HCT116 (cell line): ENCODE results near the gene IGFBP2. TPM values are rescaled to one million over a fixed set of nuclear protein-coding genes. Genes with fewer than 3 reads are reported as not detected.

Experiments used
- ATAC-seq: fragments of 200-7000 bp; cut with Tn5 transposase; 2 replicates; pipeline ENCODE4 v1.9.1; 2020; ENCODE audit warnings: mild to moderate bottlenecking, moderate library complexity
- BruUV-seq: library from RNA; stranded (reverse); fragments of 400-500 nt; replicated peaks from 2 replicates; lab custom pipeline; 2021; lab: Mats Ljungman, UMichigan
- CTCF ChIA-PET: fragments of 300-600 bp; sonication (Branson Sonifier 250); formaldehyde crosslinking; loops from one replicate; lab custom pipeline; 2021; ENCODE audit warnings: antibody characterized with exemption; lab: Charles Lee
- POLR2A ChIA-PET: fragments of 300-600, 350-600 bp; sonication (Branson Sonifier 250); formaldehyde crosslinking; loops from one replicate; lab custom pipeline; 2021; ENCODE audit warnings: antibody characterized with exemption; lab: Charles Lee
- RAD21 ChIA-PET, 2 experiments: fragments of 300-600 bp; sonication (Branson Sonifier 250); formaldehyde crosslinking; loops; one replicate each; lab custom pipeline; 2023; ENCODE audit warnings: low total read pairs in 2 of 2; ENCODE audit not compliant: uncharacterized antibody in 2 of 2, unreplicated experiment in 2 of 2, low non-redundant PET in 1 of 2; lab: Charles Lee
- DNase-seq: peaks from one replicate; pipeline ENCODE4 v3.0.0-alpha.2; 2010; ENCODE audit warnings: low read depth, low spot score
- H2AFZ ChIP-seq: fragments of 200-600 bp; shearing (Covaris generic), sonication (generic); 2 replicates; pipeline ENCODE4 v1.6.1; 2017; ENCODE audit warnings: low read depth, mixed run types, mixed read lengths, antibody characterized with exemption, low read length; ENCODE audit not compliant: poor library complexity, severe bottlenecking
- H3K27ac ChIP-seq: 2 replicates; pipeline ENCODE4 v1.5.1; 2012; ENCODE audit warnings: low read depth, low read length
- H3K27me3 ChIP-seq: fragments of 200-600 bp; sonication (generic); 2 replicates; pipeline ENCODE4 v1.6.1; 2016; ENCODE audit warnings: mixed run types, low read length, mixed read lengths; ENCODE audit not compliant: insufficient read depth
- H3K36me3 ChIP-seq, 2 experiments: fragments of 200-500 bp in 1 of 2; fragments of 200-600 bp in 1 of 2; sonication (Bioruptor generic) in 1 of 2; sonication (generic) in 1 of 2; 2 replicates each; pipeline versions ENCODE4 v1.5.1 to v1.6.1; 2014 to 2016; ENCODE audit warnings: low read length in 2 of 2, inconsistent platforms in 1 of 2, mixed read lengths in 1 of 2, mixed run types in 1 of 2; ENCODE audit not compliant: insufficient read depth in 2 of 2, control insufficient read depth in 1 of 2
- H3K4me1 ChIP-seq, 2 experiments: fragments of 200-600 bp in 1 of 2; sonication (generic) in 1 of 2; 2 replicates each; pipeline versions ENCODE4 v1.5.1 to v1.6.1; 2012 to 2017; ENCODE audit warnings: low read length in 2 of 2, inconsistent platforms in 1 of 2, mild to moderate bottlenecking in 1 of 2, mixed read lengths in 1 of 2, mixed run types in 1 of 2, moderate library complexity in 1 of 2; ENCODE audit not compliant: insufficient read depth in 2 of 2, control insufficient read depth in 1 of 2
- H3K4me2 ChIP-seq: fragments of 200-600 bp; sonication (generic); 2 replicates; pipeline ENCODE4 v1.6.1; 2017; ENCODE audit warnings: mixed run types, low read length, mixed read lengths
- H3K4me3 ChIP-seq, 2 experiments: fragments of 200-600 bp in 1 of 2; sonication (generic) in 1 of 2; replicated peaks in 1 of 2; 2 replicates each; pipeline ENCODE4 v1.5.1; 2011 to 2016; ENCODE audit warnings: low read length in 2 of 2, control low read depth in 1 of 2, low read depth in 1 of 2, mild to moderate bottlenecking in 1 of 2, mixed read lengths in 1 of 2, mixed run types in 1 of 2
- H3K79me2 ChIP-seq: fragments of 200-600 bp; sonication (generic); 2 replicates; pipeline ENCODE4 v1.6.1; 2017; ENCODE audit warnings: mild to moderate bottlenecking, mixed run types, low read length, moderate library complexity, mixed read lengths; ENCODE audit not compliant: insufficient read depth
- H3K9ac ChIP-seq: fragments of 200-600 bp; sonication (generic); 2 replicates; pipeline ENCODE4 v1.6.1; 2016; ENCODE audit warnings: low read length, mixed read lengths
- H3K9me2 ChIP-seq: fragments of 200-600 bp; sonication (generic), shearing (Covaris generic); 2 replicates; pipeline ENCODE4 v1.6.1; 2017; ENCODE audit warnings: mixed run types, mild to moderate bottlenecking, moderate library complexity; ENCODE audit not compliant: insufficient read depth
- H3K9me3 ChIP-seq, 2 experiments: fragments of 200-500 bp in 1 of 2; fragments of 200-600 bp in 1 of 2; sonication (Bioruptor generic) in 1 of 2; sonication (generic) in 1 of 2; 2 replicates each; pipeline ENCODE4 v1.6.1; 2014 to 2017; ENCODE audit warnings: low read length in 2 of 2, mixed read lengths in 2 of 2, inconsistent platforms in 1 of 2, low read depth in 1 of 2, mild to moderate bottlenecking in 1 of 2, mixed run types in 1 of 2, moderate library complexity in 1 of 2; ENCODE audit not compliant: control insufficient read depth in 1 of 2, insufficient read depth in 1 of 2
- H4K20me1 ChIP-seq: fragments of 200-600 bp; sonication (generic), shearing (Covaris generic); 2 replicates; pipeline ENCODE4 v1.6.1; 2017; ENCODE audit warnings: mixed run types, mild to moderate bottlenecking, moderate library complexity; ENCODE audit not compliant: insufficient read depth
- ATF3 ChIP-seq: IDR thresholded peaks from 2 replicates; pipeline ENCODE4 v1.6.1; 2012
- CEBPB ChIP-seq: IDR thresholded peaks from 2 replicates; pipeline ENCODE4 v1.6.1; 2012; ENCODE audit warnings: low read depth
- CTCF ChIP-seq, 3 experiments: fragments of 200-600 bp in 1 of 3; sonication (generic) in 1 of 3; IDR thresholded peaks in 2 of 3; conservative IDR thresholded peaks in 1 of 3; 2 replicates each; pipeline ENCODE4 v1.5.1; 2012 to 2017; ENCODE audit warnings: low read depth in 2 of 3, low read length in 2 of 3, antibody characterized with exemption in 1 of 3, borderline replicate concordance in 1 of 3, control low read depth in 1 of 3, mild to moderate bottlenecking in 1 of 3, mixed read lengths in 1 of 3, mixed run types in 1 of 3, moderate library complexity in 1 of 3; ENCODE audit not compliant: insufficient read depth in 1 of 3
- EGR1 ChIP-seq: IDR thresholded peaks from 2 replicates; pipeline ENCODE4 v1.6.1; 2012; ENCODE audit warnings: low read depth
- ELF1 ChIP-seq: IDR thresholded peaks from 2 replicates; pipeline ENCODE4 v1.6.1; 2012; ENCODE audit warnings: low read depth, borderline replicate concordance
- EZH2 ChIP-seq: fragments of 200-600 bp; sonication (generic); IDR thresholded peaks from 2 replicates; pipeline ENCODE4 v1.6.1; 2017; ENCODE audit warnings: antibody characterized with exemption, mixed run types
- EZH2phosphoT487 ChIP-seq: fragments of 200-600 bp; IDR thresholded peaks from 2 replicates; pipeline ENCODE4 v1.6.1; 2018; ENCODE audit warnings: antibody characterized with exemption, borderline replicate concordance
- FOSL1 ChIP-seq: IDR thresholded peaks from 2 replicates; pipeline ENCODE4 v1.6.1; 2012; ENCODE audit warnings: low read depth
- MAX ChIP-seq: IDR thresholded peaks from 2 replicates; pipeline ENCODE4 v1.6.1; 2012
- POLR2A ChIP-seq: IDR thresholded peaks from 2 replicates; pipeline ENCODE4 v1.7.0; 2011; ENCODE audit warnings: borderline replicate concordance; ENCODE audit not compliant: insufficient read depth, insufficient read length; ENCODE audit errors: extremely low read depth
- POLR2AphosphoS5 ChIP-seq: IDR thresholded peaks from 2 replicates; pipeline ENCODE4 v1.6.1; 2011; ENCODE audit warnings: mild to moderate bottlenecking, low read depth, low read length, moderate library complexity
- RAD21 ChIP-seq: IDR thresholded peaks from 2 replicates; pipeline ENCODE4 v1.6.1; 2012; ENCODE audit warnings: low read depth, mild to moderate bottlenecking
- SIN3A ChIP-seq: IDR thresholded peaks from 2 replicates; pipeline ENCODE4 v1.6.1; 2012; ENCODE audit warnings: low read depth
- SP1 ChIP-seq: IDR thresholded peaks from 2 replicates; pipeline ENCODE4 v1.6.1; 2012; ENCODE audit warnings: low read depth
- SRF ChIP-seq: IDR thresholded peaks from 2 replicates; pipeline ENCODE4 v1.6.1; 2012; ENCODE audit warnings: low read depth
- TCF7L2 ChIP-seq: IDR thresholded peaks from 2 replicates; pipeline ENCODE4 v1.7.0; 2011; ENCODE audit warnings: borderline replicate concordance, inconsistent platforms; ENCODE audit not compliant: insufficient read depth, insufficient read length; ENCODE audit errors: extremely low read depth
- YY1 ChIP-seq: IDR thresholded peaks from 2 replicates; pipeline ENCODE4 v1.6.1; 2011; ENCODE audit warnings: low read length, low read depth, moderate library complexity, mild to moderate bottlenecking; ENCODE audit not compliant: insufficient replicate concordance; ENCODE audit errors: extremely low read depth
- ZFX ChIP-seq: fragments of 450-650 bp; IDR thresholded peaks from 2 replicates; pipeline ENCODE4 v1.6.1; 2017
- intact Hi-C: fragments of 100-400 bp; cut with micrococcal nuclease; formaldehyde crosslinking; loops from 2 replicates; pipeline ENCODE4 v1.10.0; 2022
- total RNA-seq: library from RNA; stranded (reverse); gene quantifications from one replicate; pipeline ENCODE4 v1.2.1, GENCODE V29; 2021; ENCODE audit not compliant: unreplicated experiment
- TF ChIP-seq, protein P1 (sequence below): IDR thresholded peaks from 2 replicates; pipeline ENCODE4 v1.6.1; 2012; ENCODE audit warnings: low read depth
- TF ChIP-seq, protein P2 (sequence below): IDR thresholded peaks from 2 replicates; pipeline ENCODE4 v1.6.1; 2011; ENCODE audit warnings: mild to moderate bottlenecking, low read length, moderate library complexity; ENCODE audit not compliant: insufficient replicate concordance; ENCODE audit errors: extremely low read depth

IGFBP2 gene
- total RNA-seq, 1 experiment from 2014 or later: 143 TPM

DNA sequence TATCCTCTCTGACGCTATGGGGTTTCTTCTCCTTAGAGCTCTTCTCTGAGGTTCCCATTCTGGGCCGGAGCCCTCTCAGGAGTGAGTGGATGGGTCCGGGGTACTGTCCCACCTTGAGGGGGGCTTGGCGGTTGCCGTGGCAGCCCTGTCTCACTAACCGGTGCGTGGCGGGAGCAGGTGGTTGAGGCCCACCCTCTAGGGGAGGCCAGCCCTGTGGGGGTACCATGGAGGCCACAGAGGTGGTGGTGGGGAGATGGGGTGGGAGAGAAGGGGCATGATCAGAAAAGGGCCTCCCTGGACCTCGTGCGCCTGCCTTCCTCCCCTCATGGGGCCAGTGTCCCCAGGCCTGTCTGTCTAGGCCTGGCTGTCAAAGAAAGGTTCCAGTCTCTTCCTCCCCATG, 39.8 kb downstream of the IGFBP2 start:
- TF ChIP-seq EZH2phosphoT487 (no peak), EGR1 (no peak), CTCF (IDR thresholded peaks at IDR 0.05 in 2 of 3, conservative IDR thresholded peaks at IDR 0.05 in 1 of 3; ENCODE audit: borderline replicate concordance in 1 of 3, insufficient read depth in 1 of 3, low read depth in 2 of 3, low read length in 2 of 3) (no peak), SRF (no peak), ZFX (no peak), EZH2 (no peak), CEBPB (no peak), SP1 (no peak), FOSL1 (no peak), ELF1 (no peak), YY1 (no peak), SIN3A (no peak), MAX (no peak), TCF7L2 (no peak), ATF3 (no peak), POLR2AphosphoS5 (no peak), RAD21 (no peak), POLR2A (no peak)
- TF ChIP-seq, protein P1, sequence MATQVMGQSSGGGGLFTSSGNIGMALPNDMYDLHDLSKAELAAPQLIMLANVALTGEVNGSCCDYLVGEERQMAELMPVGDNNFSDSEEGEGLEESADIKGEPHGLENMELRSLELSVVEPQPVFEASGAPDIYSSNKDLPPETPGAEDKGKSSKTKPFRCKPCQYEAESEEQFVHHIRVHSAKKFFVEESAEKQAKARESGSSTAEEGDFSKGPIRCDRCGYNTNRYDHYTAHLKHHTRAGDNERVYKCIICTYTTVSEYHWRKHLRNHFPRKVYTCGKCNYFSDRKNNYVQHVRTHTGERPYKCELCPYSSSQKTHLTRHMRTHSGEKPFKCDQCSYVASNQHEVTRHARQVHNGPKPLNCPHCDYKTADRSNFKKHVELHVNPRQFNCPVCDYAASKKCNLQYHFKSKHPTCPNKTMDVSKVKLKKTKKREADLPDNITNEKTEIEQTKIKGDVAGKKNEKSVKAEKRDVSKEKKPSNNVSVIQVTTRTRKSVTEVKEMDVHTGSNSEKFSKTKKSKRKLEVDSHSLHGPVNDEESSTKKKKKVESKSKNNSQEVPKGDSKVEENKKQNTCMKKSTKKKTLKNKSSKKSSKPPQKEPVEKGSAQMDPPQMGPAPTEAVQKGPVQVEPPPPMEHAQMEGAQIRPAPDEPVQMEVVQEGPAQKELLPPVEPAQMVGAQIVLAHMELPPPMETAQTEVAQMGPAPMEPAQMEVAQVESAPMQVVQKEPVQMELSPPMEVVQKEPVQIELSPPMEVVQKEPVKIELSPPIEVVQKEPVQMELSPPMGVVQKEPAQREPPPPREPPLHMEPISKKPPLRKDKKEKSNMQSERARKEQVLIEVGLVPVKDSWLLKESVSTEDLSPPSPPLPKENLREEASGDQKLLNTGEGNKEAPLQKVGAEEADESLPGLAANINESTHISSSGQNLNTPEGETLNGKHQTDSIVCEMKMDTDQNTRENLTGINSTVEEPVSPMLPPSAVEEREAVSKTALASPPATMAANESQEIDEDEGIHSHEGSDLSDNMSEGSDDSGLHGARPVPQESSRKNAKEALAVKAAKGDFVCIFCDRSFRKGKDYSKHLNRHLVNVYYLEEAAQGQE: no peak
- TF ChIP-seq, protein P2, sequence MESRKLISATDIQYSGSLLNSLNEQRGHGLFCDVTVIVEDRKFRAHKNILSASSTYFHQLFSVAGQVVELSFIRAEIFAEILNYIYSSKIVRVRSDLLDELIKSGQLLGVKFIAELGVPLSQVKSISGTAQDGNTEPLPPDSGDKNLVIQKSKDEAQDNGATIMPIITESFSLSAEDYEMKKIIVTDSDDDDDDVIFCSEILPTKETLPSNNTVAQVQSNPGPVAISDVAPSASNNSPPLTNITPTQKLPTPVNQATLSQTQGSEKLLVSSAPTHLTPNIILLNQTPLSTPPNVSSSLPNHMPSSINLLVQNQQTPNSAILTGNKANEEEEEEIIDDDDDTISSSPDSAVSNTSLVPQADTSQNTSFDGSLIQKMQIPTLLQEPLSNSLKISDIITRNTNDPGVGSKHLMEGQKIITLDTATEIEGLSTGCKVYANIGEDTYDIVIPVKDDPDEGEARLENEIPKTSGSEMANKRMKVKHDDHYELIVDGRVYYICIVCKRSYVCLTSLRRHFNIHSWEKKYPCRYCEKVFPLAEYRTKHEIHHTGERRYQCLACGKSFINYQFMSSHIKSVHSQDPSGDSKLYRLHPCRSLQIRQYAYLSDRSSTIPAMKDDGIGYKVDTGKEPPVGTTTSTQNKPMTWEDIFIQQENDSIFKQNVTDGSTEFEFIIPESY: no peak
- Histone ChIP-seq H3K9me3 (no peaks in the 10 kb centered on the region), H2AFZ (no peak overlapping the region), H3K4me3 (no peak overlapping the region), H3K9me2 (no peaks in the 10 kb centered on the region), H3K27me3 (no peaks in the 10 kb centered on the region), H3K4me1 (no peaks in the 10 kb centered on the region), H3K36me3 (no peaks in the 10 kb centered on the region), H3K27ac (no peak overlapping the region), H3K4me2 (no peak overlapping the region), H3K79me2 (no peaks in the 10 kb centered on the region), H3K9ac (no peak overlapping the region), H4K20me1 (no peaks in the 10 kb centered on the region)
- DNase-seq: no peak
- POLR2A ChIA-PET: no interaction called here
- CTCF ChIA-PET: no interaction called here
- no peak for ATAC-seq
- intact Hi-C loops: no loop called here
- BruUV-seq: no TSS peak
- RAD21 ChIA-PET: no interaction called here
